ENCODE data around the gene LINC00305.
A peak's percentile ranks its signal among the peaks of the same experiment; 100 is the strongest.

The LINC00305 gene

GRCh38 chr18:64178860-64179259 is 30.0 kb upstream of the LINC00305 start:
- DNase-seq (ENCODE audit: low read depth): no peak
- TF ChIP-seq CTCF (IDR thresholded peaks at IDR 0.05; ENCODE audit: control insufficient read depth, extremely low read depth, insufficient read depth): no peak
- H3K4me3 ChIP-seq (ENCODE audit: low read depth, low read length): no peak overlapping the region

GRCh38 chr18:64175432-64175831 is 26.5 kb upstream of the LINC00305 start:
- H3K4me3 ChIP-seq (ENCODE audit: low read depth, low read length): no peak overlapping the region
- TF ChIP-seq CTCF (IDR thresholded peaks at IDR 0.05; ENCODE audit: control insufficient read depth, extremely low read depth, insufficient read depth): no peak
- no peak for DNase-seq (ENCODE audit: low read depth)

- no peak overlapping the region for H3K4me3 ChIP-seq (ENCODE audit: low read depth, low read length)
- no peak for DNase-seq (ENCODE audit: low read depth)
- TF ChIP-seq CTCF (IDR thresholded peaks at IDR 0.05; ENCODE audit: control insufficient read depth, extremely low read depth, insufficient read depth): no peak
These were observed 22.7 kb upstream of the LINC00305 start for GRCh38 chr18:64171576-64171975.

GRCh38 chr18:64167408-64167925 is 18.6 kb upstream of the LINC00305 start:
- no peak overlapping the region for H3K4me3 ChIP-seq (ENCODE audit: low read depth, low read length)
- no peak for TF ChIP-seq CTCF (IDR thresholded peaks at IDR 0.05; ENCODE audit: control insufficient read depth, extremely low read depth, insufficient read depth)
- DNase-seq (ENCODE audit: low read depth): no peak

GRCh38 chr18:64165906-64166305 is 17.0 kb upstream of the LINC00305 start:
- no peak overlapping the region for H3K4me3 ChIP-seq (ENCODE audit: low read depth, low read length)
- no peak for TF ChIP-seq CTCF (IDR thresholded peaks at IDR 0.05; ENCODE audit: control insufficient read depth, extremely low read depth, insufficient read depth)
- DNase-seq (ENCODE audit: low read depth): no peak

GRCh38 chr18:64164883-64165282 is 16.0 kb upstream of the LINC00305 start:
- no peak for DNase-seq (ENCODE audit: low read depth)
- 0 out of 2 replicates have a peak, but pooled peaks have one; percentile 1 for TF ChIP-seq CTCF (IDR thresholded peaks at IDR 0.05; ENCODE audit: control insufficient read depth, extremely low read depth, insufficient read depth)
- no peak overlapping the region for H3K4me3 ChIP-seq (ENCODE audit: low read depth, low read length)

GRCh38 chr18:64149916-64150438 is 1.1 kb upstream of the LINC00305 start:
- DNase-seq (ENCODE audit: low read depth): no peak
- TF ChIP-seq CTCF (IDR thresholded peaks at IDR 0.05; ENCODE audit: control insufficient read depth, extremely low read depth, insufficient read depth): no peak

More at GRCh38 chr18:64149916-64150438, 1.1 kb upstream of the LINC00305 start:
- H3K4me3 ChIP-seq (ENCODE audit: low read depth, low read length): no peak overlapping the region

All from LNCaP clone FGC (cell line).